HG02571 (cell line): Measurements from ENCODE around the gene MTA3.
"Not testable (repeated sequence)": the region's sequence is repeated elsewhere in the genome, so short reads cannot be mapped to it uniquely, and the experiment has no call there.

Experiments used
- ATAC-seq: cut with Tn5 transposase; IDR thresholded peaks from one replicate; pipeline ENCODE4 v1.9.1; 2021; ENCODE audit warnings: mild to moderate bottlenecking, moderate library complexity; ENCODE audit not compliant: unreplicated experiment

The MTA3 gene

GRCh38 chr2:42568401-42569115 is at the start of gene MTA3:
Gene MTA3 (plus strand): TSS chr2:42568632. CDS start chr2:42568746, 114 bp downstream.
- peak; percentile 34 for ATAC-seq

- no peak for ATAC-seq
Measured at GRCh38 chr2:42519624-42520023, 48.8 kb upstream of the MTA3 start.

GRCh38 chr2:42522035-42522434 is 46.4 kb upstream of the MTA3 start:
- no peak for ATAC-seq

GRCh38 chr2:42523341-42523740 is 45.1 kb upstream of the MTA3 start:
- ATAC-seq: no peak

- ATAC-seq: no peak
Measured at GRCh38 chr2:42532397-42532796, 36.0 kb upstream of the MTA3 start.

- ATAC-seq: no peak
Measured at GRCh38 chr2:42537493-42537892, 30.9 kb upstream of the MTA3 start.

GRCh38 chr2:42542871-42543270 is 25.6 kb upstream of the MTA3 start:
- no peak for ATAC-seq

GRCh38 chr2:42545023-42545721 is 23.3 kb upstream of the MTA3 start:
- no peak for ATAC-seq

- ATAC-seq: no peak
Measured at GRCh38 chr2:42545841-42546390, 22.5 kb upstream of the MTA3 start.

- ATAC-seq: no peak
Measured at GRCh38 chr2:42547014-42547413, 21.4 kb upstream of the MTA3 start.

GRCh38 chr2:42547446-42548295 is 20.8 kb upstream of the MTA3 start:
- ATAC-seq: no peak

- ATAC-seq: no peak
Measured at GRCh38 chr2:42550870-42551269, 17.6 kb upstream of the MTA3 start.

GRCh38 chr2:42554392-42554791 is 14.0 kb upstream of the MTA3 start:
- no peak for ATAC-seq

GRCh38 chr2:42556315-42556890 is 12.0 kb upstream of the MTA3 start:
- ATAC-seq: no peak

- ATAC-seq: no peak
Measured at GRCh38 chr2:42557306-42557705, 11.1 kb upstream of the MTA3 start.

GRCh38 chr2:42558827-42559226 is 9.6 kb upstream of the MTA3 start:
- no peak for ATAC-seq

GRCh38 chr2:42560133-42560532 is 8.3 kb upstream of the MTA3 start:
- ATAC-seq: not testable (repeated sequence)

- ATAC-seq: no peak
Measured at GRCh38 chr2:42560899-42561298, 7.5 kb upstream of the MTA3 start.

- ATAC-seq: no peak
Measured at GRCh38 chr2:42562474-42563144, 5.8 kb upstream of the MTA3 start.

- ATAC-seq: no peak
Measured at GRCh38 chr2:42566025-42566424, 2.4 kb upstream of the MTA3 start.
